ENCODE results near the gene RAD18.

DNA sequence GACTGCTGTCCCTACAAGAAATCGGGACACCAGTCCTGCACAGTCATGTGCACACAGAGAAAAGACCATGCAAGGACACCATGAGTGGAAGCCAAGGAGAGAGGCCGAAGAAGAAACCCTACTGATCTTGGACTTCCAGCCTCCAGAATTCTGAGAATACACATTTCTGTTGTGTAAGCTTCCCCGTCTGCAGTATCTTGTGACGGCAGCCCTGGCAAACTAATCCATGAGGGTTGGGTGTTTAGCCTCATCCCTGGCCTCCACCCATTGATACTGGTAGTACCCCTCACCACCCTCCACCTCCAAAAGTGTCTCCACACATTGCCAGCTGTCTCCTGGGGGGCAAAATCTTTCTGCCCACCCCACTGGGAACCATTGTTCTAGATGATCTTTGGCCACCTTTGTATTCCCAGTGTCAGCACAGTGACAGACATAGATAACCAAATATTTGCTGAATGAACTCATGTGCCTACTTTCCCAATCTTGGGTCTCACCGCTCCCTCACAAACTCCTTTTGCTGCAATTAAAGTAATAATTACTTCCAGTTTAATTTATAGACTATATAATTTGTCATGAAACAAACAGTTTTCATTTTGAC, 83.8 kb downstream of the RAD18 start:
- TF ChIP-seq GATA2 (IDR thresholded peaks at IDR 0.05; ENCODE audit: low read depth, low read length) = no peak
- no peak for TF ChIP-seq GATA3 (IDR thresholded peaks at IDR 0.05; ENCODE audit: low read depth, low read length)

Data from SH-SY5Y (cell line).